BE2C (cell line): Measurements from ENCODE around the gene ENKD1.

ENCODE experiments used
- DNase-seq: peaks from one replicate; pipeline ENCODE4 v3.0.0-alpha.2; 2020
- H3K27me3 ChIP-seq: fragments of 250-450 bp; sonication (Bioruptor Pico); 2 replicates; pipeline ENCODE4 v1.5.1; 2020; ENCODE audit warnings: mild to moderate bottlenecking
- H3K36me3 ChIP-seq: fragments of 250-450 bp; sonication (Bioruptor Pico); 2 replicates; pipeline ENCODE4 v1.5.1; 2020; ENCODE audit warnings: mild to moderate bottlenecking
- H3K4me1 ChIP-seq: fragments of 250-450 bp; sonication (Bioruptor Pico); 2 replicates; pipeline ENCODE4 v1.5.1; 2020
- H3K4me3 ChIP-seq: 2 replicates; pipeline ENCODE4 v1.5.1; 2011; ENCODE audit warnings: low read depth, low read length
- H3K9me3 ChIP-seq: fragments of 250-450 bp; sonication (Bioruptor Pico); 2 replicates; pipeline ENCODE4 v1.5.1; 2020
- TF ChIP-seq, protein P1 (sequence below): IDR thresholded peaks from 2 replicates; pipeline ENCODE4 v1.5.1; 2012; ENCODE audit warnings: mild to moderate bottlenecking, low read depth, low read length

Gene ENKD1

GRCh38 chr16:67667453-67667816 is 885 bp upstream of the ENKD1 start:
- Histone ChIP-seq H3K36me3 (no peaks in the 10 kb centered on the region), H3K9me3 (no peaks in the 10 kb centered on the region), H3K27me3 (no peaks in the 10 kb centered on the region), H3K4me3 (peak overlapping the region; percentile 69), H3K4me1 (peaks cover 5% of the 10 kb centered on the region)
- DNase-seq = no peak
- TF ChIP-seq, protein P1, sequence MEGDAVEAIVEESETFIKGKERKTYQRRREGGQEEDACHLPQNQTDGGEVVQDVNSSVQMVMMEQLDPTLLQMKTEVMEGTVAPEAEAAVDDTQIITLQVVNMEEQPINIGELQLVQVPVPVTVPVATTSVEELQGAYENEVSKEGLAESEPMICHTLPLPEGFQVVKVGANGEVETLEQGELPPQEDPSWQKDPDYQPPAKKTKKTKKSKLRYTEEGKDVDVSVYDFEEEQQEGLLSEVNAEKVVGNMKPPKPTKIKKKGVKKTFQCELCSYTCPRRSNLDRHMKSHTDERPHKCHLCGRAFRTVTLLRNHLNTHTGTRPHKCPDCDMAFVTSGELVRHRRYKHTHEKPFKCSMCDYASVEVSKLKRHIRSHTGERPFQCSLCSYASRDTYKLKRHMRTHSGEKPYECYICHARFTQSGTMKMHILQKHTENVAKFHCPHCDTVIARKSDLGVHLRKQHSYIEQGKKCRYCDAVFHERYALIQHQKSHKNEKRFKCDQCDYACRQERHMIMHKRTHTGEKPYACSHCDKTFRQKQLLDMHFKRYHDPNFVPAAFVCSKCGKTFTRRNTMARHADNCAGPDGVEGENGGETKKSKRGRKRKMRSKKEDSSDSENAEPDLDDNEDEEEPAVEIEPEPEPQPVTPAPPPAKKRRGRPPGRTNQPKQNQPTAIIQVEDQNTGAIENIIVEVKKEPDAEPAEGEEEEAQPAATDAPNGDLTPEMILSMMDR = no peak

DNA sequence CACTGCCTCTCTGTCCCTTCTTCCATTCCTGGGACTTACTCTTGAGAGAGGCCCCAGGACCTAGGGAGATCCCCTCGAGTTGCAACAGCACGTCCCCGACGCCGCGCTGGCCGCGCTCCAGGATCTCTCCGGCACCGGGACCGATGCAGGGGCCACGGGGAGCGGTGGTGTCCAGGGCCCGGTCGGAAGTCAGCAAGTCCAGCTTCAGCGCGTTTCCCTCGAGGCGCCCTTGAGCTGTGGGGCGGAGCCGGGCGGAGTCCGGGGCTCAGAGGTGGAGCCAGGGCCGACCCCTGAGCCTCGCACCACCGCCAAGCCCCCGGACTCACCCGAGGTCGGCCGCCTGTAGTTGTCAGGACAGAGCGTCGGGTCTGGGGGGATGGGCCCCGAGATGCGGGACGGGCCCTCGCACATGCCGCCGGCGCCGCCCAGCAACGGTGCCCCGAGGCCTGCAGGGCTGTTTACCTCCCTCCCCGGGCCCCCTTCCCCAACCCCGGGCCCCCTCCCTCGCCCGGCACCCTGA is 458 bp downstream of the ENKD1 start:
- Histone ChIP-seq H3K27me3 (no peaks in the 10 kb centered on the region), H3K4me3 (peak overlapping the region; percentile 69), H3K4me1 (peaks cover 5% of the 10 kb centered on the region), H3K9me3 (no peaks in the 10 kb centered on the region), H3K36me3 (no peaks in the 10 kb centered on the region)
- TF ChIP-seq, protein P1 = no peak
- DNase-seq = peak; percentile 59

- Histone ChIP-seq H3K36me3 (no peaks in the 10 kb centered on the region), H3K4me3 (peak overlapping the region; percentile 69), H3K4me1 (peaks cover 5% of the 10 kb centered on the region), H3K9me3 (no peaks in the 10 kb centered on the region), H3K27me3 (no peaks in the 10 kb centered on the region)
- no peak for DNase-seq
- TF ChIP-seq, protein P1 = no peak
Observed at GRCh38 chr16:67665598-67665997, 952 bp downstream of the ENKD1 start.

GRCh38 chr16:67664871-67665270 is 1.7 kb downstream of the ENKD1 start:
- Histone ChIP-seq H3K4me1 (peaks cover 5% of the 10 kb centered on the region), H3K9me3 (no peaks in the 10 kb centered on the region), H3K4me3 (no peak overlapping the region), H3K36me3 (no peaks in the 10 kb centered on the region), H3K27me3 (no peaks in the 10 kb centered on the region)
- no peak for DNase-seq
- TF ChIP-seq, protein P1 = no peak

GRCh38 chr16:67664258-67664657 is 2.3 kb downstream of the ENKD1 start:
- no peak overlapping the region for H3K4me3 ChIP-seq
- peaks cover 5% of the 10 kb centered on the region for H3K4me1 ChIP-seq
- no peaks in the 10 kb centered on the region for H3K36me3 ChIP-seq
- no peaks in the 10 kb centered on the region for H3K27me3 ChIP-seq
- DNase-seq = no peak
- TF ChIP-seq, protein P1 = no peak
- no peaks in the 10 kb centered on the region for H3K9me3 ChIP-seq

GRCh38 chr16:67663877-67664222 is 2.7 kb downstream of the ENKD1 start:
- no peaks in the 10 kb centered on the region; the same call in 1 of the 2 replicates for H3K36me3 ChIP-seq
- DNase-seq = no peak
- no peaks in the 10 kb centered on the region for H3K9me3 ChIP-seq
- no peak overlapping the region for H3K4me3 ChIP-seq
- TF ChIP-seq, protein P1 = no peak
- no peaks in the 10 kb centered on the region for H3K27me3 ChIP-seq
- H3K4me1 ChIP-seq = peaks cover 5% of the 10 kb centered on the region
